ENCODE results near the gene GSK3B.

GRCh38 chr3:119796785-119797184 lies 297.5 kb downstream of the GSK3B start:
- TF ChIP-seq, protein P1, sequence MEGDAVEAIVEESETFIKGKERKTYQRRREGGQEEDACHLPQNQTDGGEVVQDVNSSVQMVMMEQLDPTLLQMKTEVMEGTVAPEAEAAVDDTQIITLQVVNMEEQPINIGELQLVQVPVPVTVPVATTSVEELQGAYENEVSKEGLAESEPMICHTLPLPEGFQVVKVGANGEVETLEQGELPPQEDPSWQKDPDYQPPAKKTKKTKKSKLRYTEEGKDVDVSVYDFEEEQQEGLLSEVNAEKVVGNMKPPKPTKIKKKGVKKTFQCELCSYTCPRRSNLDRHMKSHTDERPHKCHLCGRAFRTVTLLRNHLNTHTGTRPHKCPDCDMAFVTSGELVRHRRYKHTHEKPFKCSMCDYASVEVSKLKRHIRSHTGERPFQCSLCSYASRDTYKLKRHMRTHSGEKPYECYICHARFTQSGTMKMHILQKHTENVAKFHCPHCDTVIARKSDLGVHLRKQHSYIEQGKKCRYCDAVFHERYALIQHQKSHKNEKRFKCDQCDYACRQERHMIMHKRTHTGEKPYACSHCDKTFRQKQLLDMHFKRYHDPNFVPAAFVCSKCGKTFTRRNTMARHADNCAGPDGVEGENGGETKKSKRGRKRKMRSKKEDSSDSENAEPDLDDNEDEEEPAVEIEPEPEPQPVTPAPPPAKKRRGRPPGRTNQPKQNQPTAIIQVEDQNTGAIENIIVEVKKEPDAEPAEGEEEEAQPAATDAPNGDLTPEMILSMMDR (IDR thresholded peaks at IDR 0.05): no peak
- TF ChIP-seq POLR2AphosphoS5 (IDR thresholded peaks at IDR 0.05): no peak

Measured in breast epithelium (tissue), 3 donors.